Activated T-helper 1 cell treated with anti-CD3 and anti-CD28 coated beads, Interleukin-2, amount 50 U/mL, for 16 hours (primary cell): Measurements from ENCODE around the gene MTHFD1L.

Experiments used
- DNase-seq, 2 donors: peaks; one replicate each; pipeline ENCODE4 v3.0.0-alpha.2; 2020; ENCODE audit warnings: low read depth in 1 of 2, low spot score in 1 of 2

Gene MTHFD1L

GRCh38 chr6:151147118-151147832 lies 281.8 kb downstream of the MTHFD1L start:
- DNase-seq = no peak

DNA sequence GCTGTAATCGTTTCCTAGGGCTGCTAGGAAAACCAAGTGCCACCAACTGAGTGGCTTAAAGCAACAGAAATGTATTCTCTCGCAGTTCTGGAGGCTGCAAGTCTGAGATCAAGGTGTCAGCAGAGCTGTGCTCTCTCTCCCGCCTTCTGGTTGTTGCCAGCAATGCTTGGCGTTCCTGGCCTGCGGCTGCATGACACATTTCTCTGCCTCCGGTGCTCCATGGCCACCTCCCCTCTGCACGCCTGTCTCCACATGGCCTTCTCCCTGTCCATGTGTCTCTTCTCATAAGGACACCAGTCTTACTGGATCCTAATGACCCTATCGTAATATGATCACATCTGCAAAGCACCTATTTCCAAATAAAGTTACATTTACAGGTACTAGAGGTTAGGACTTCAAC lies 282.6 kb downstream of the MTHFD1L start:
- DNase-seq = no peak

DNA sequence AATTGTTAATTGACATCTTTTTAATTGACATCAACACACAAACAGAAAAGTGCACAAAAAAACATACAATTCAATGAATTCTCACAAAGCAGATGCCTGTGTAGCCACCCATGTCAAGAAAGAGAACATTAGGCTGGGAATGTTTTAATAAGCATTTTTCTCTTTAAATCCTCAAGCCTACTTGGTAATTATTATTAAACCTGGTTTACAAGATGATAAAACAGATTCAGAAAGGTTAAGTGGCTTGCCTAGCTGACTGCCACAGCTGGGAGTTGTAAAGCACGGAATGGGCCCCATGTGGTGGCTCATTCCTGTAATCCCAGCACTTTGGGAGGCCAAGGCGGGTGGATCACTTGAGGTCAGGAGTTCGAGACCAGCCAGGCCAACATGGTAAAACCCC lies 284.3 kb downstream of the MTHFD1L start:
- no peak for DNase-seq
